ENCODE data around the gene ZFYVE28.
A peak's percentile ranks its signal among the peaks of the same experiment; 100 is the strongest.

ZFYVE28 gene

GRCh38 chr4:2365054-2365912 lies 53.2 kb downstream of the ZFYVE28 start:
- peak in 1 of 2 donors; percentile 14 for DNase-seq

DNA sequence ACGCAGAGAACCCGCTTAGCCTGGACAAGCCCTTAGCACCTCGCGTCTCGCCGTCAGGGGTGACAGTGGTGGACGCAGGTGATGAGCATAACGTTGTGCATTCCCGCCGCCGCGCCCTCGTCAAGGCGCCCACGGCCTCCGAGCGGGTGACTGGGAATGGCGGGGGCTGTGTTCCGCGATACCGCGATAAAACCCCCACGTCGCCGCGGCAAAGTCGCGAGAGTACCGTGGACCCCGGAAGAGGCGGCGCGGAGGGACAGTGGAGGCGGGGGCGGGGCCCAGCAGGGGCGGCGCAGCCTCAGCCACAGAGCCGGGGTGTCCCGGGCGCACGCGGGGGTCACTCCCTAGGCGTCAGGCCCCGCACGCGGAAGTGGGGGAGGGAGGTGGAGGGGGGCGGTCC lies 53.8 kb downstream of the ZFYVE28 start:
- DNase-seq = peak; percentile 57 to 70

GRCh38 chr4:2363951-2364653 lies 54.3 kb downstream of the ZFYVE28 start:
- no peak for DNase-seq

- no peak for DNase-seq
These were observed 55.3 kb downstream of the ZFYVE28 start for GRCh38 chr4:2363056-2363721.

DNA sequence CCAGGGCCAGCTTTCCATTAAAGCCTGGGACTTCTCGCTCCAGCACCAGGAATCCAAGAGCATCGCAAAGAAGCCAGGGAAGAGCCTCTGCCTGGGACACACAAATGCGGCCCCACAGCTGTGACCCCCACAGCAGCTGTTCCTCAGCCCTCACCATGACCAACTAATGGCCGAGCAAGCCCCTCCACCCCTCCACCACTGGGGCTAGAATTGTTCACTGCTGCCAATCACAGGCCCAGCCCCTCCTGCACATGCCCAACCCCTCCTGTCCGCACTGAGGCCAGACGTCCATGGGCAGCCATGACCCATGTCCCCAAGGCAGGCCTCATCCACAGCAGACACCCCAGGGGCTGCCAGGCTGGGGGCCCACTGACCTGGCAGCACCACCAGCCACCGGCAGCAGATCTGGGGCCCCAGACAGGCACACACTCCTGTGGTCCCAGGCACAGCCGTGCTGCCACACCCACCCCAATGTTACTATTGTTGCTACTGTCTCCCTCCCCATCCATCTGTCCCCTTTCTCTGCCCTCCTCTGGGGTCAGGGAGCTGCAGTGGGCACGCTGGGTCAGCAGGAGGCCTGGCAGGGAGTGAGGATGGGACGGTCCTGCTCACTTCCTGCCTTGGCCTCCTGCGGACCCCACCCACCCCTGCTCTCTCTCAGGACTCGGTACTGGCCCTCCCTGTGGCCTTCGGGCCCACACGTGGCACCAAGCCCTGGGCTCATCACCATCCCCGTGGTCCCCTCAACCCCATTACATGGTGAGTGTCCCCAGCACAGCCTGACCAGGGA lies 56.0 kb downstream of the ZFYVE28 start:
- no peak for DNase-seq

GRCh38 chr4:2361366-2362265 lies 56.8 kb downstream of the ZFYVE28 start:
- no peak for DNase-seq

DNA sequence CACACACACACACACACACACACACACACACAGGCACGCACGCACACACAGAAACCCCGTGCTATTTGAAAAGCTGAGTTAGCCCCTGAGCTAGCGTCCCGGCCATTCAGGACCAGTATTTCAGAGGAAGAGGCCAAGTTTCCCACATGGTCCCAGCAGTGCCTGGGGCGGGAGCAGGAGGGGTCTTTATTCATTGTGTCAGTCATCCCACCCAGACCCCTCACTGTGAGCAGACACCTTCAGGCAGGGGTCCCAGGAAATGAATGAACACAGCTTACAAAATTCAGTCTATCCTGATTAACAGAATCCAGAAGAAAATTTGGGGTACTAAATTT lies 58.1 kb downstream of the ZFYVE28 start:
- no peak for DNase-seq

DNA sequence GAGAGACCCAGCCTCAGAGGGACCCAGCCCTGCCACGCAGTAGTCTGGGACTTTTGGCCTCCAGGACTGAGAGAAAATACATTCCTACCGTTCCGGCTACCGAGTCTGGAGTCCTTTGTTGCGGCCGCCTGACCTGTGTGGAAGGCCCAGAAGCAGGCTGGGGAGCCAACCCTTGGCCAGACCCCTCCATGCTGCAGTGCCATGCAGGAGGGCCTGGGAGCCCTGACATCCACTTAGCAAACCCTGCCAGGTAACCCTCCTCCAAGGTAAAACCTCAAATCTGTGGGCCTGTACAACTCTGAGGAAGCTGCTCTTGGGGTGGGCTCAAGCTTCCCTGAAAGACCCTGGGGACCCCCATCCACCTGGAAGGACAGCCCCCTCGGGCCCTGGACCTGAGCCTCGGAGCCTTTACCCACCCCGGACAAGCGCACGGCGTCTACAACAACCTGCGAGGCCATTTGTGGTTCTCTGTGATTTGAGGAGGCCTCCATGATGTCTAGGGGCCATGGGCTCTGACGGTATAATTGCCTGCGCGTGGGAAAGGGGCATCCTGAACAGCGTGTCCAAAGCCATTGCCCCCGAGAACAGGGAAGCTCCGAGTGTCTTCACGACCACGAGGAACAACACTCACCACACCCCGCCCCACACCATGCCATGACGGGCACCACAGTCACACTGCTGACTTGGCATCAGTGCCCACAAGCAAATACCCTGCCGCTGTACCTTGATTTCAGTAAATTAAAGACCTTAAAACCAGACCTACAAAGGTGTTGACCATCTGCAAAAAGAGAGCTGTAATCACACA lies 58.7 kb downstream of the ZFYVE28 start:
- no peak for DNase-seq

- no peak for DNase-seq
These were observed 60.4 kb downstream of the ZFYVE28 start for GRCh38 chr4:2357821-2358745.

DNA sequence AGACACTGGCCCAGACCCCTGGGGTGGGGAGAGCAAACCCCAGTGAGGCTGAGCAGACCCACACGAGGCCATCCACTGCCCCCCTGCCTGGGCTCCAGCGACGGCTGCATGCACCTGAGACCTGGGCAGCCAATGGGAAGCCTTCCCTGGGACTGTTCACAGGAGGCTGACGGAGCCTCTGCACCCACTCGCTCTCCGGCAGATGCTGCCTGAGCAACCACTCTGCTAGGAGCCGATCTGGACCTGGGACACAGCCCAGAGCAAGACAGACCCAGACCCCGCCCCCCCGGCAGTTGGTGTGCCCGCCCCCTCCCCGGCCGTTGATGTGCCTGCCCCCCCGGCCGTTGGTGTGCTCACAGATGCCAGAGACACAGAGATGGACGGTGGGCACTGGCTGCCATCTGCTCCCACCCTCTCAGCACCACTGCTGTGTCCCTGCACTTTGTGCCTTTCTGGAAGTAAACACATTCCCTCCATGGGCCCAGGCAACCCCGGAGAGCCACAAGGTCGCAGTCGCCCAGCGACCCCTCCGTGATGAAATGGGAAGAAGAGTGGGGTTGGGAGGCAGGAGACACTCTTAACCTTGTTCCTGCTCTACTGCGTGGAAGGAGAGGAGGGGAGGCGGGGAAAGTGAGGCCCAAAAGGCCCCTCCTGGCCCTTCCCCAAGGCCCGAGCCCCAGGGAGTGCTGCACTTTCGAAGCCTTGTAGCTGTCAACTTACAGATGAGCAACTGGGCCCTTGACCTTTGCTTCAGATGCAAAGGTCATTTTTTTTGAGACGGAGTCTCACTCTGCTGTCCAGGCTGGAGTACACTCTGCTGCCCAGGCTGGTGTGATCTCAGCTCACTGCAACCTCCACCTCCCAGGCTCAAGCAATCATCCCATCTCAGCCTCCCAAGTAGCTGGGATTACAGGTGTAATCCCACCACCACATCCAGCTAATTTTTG lies 62.0 kb downstream of the ZFYVE28 start:
- no peak for DNase-seq

GRCh38 chr4:2354760-2355159 lies 63.7 kb downstream of the ZFYVE28 start:
- DNase-seq = peak; percentile 9 to 10

GRCh38 chr4:2354118-2354517 lies 64.3 kb downstream of the ZFYVE28 start:
- peak; percentile 20 to 37 for DNase-seq

DNA sequence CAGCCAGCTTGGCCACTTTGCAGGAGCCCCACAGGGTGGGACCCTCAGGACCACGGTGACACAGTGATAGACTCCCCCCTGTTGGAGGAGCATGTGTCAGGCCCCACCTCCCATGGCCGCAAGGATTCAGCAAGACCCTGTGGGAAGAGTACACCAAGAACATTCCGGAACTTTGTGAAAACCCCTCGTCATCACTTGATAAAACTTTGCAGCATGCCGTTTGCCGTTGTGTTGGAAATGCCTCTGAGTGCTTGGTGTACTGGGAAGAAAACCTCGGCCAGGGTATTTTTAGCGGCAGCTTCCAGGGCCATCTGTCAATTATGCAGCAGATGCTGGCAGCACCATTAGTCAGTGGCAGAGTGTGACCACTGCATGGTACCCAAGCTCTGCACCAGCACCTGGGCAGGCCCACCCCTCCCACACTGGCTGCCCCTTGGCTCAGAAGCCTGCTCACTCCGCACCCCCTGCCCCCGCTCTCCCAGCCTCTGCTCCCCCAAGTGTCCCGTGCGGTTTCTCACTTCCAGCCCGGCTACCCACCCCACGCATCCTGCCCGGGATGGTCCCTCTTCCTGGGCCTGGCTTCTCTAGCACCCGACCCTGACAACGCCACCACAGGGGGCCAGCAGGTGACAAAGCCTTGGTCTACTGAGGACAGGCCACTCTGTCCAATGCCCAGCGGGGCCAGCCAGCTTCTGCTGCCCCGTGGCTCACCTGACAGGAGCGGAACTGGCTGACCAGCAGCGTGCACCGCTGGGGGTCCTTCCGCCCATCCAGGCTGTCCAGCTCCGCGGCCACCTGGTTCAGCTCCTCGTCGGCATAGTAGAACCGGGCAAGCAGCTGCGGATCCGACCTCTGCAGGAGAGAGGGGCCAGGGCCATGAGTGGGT lies 65.0 kb downstream of the ZFYVE28 start:
- DNase-seq = no peak

- no peak for DNase-seq
These were observed 65.7 kb downstream of the ZFYVE28 start for GRCh38 chr4:2352729-2353221.

DNA sequence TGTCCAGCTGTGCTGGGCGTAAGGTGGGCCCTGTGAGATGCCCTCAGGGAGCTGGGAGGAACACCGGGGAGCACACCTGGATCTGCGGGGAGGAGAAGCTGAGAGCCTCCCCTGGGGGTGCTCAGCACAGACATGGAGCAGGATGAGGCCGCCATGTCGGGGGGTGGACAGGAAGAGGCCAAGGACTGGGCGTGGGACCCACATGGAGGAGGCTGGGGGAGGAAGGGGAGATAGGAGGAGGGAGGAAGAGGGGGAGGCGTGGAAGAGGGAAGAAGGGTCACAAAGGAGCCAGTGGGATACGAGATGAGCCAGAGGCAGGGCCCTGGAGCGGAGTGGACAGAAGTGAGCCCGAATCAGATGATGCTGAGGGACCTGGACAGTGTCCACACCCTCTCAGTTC lies 66.3 kb downstream of the ZFYVE28 start:
- DNase-seq = no peak

- no peak for DNase-seq
These were observed 67.5 kb downstream of the ZFYVE28 start for GRCh38 chr4:2350982-2351381.

DNA sequence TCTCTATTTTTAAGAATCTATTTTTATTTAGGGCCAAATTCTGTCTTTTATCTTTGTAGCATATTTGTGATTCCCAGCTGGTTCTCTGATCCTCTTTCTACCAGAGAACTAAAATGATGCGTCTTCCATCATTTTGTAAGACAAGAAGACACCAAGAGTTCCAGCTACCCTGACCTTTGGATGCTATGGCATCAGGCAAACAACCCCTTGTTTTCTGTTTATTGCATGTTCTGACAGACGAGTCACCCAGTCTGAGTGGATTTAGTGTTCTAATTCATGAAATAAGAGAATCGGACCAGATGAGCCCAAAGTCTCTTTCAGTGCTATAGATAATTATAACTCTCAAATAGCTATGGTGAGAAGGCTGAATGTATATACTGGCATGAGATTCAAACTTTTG lies 69.7 kb downstream of the ZFYVE28 start:
- DNase-seq = no peak

Data from CD4-positive, alpha-beta T cell treated with Interferon alpha-2 for 1 hour (primary cell).